ENCODE results near the gene BICD2. TPM values are rescaled to one million over a fixed set of nuclear protein-coding genes. Genes with fewer than 3 reads are reported as not detected.

BICD2 gene
- total and polyA plus RNA-seq, 4 donors: 2.5 to 16.0 (median 11.2) TPM

GRCh38 chr9:92756792-92757191 lies 7.8 kb downstream of the BICD2 start:
- Histone ChIP-seq H3K4me3 (ENCODE audit: low read depth in 1 of 3, low read length in 3 of 3) (no peak overlapping the region), H3K27me3 (ENCODE audit: control insufficient read depth in 4 of 4, insufficient read depth in 4 of 4, low read length in 3 of 4) (no peaks in the 10 kb centered on the region), H3K36me3 (ENCODE audit: control insufficient read depth in 4 of 4, insufficient read depth in 3 of 4, low read depth in 1 of 4, low read length in 3 of 4) (no peaks in the 10 kb centered on the region), H3K4me1 (ENCODE audit: control insufficient read depth in 4 of 4, insufficient read depth in 4 of 4, low read length in 3 of 4) (peaks cover 4 to 16% (median 6%) of the 10 kb centered on the region in 4 donors), H3K27ac (ENCODE audit: low read depth in 1 of 2, low read length in 2 of 2) (no peak overlapping the region), H3K9ac (ENCODE audit: low read depth in 1 of 2, low read length in 2 of 2) (no peak overlapping the region), H3K9me3 (ENCODE audit: control insufficient read depth in 4 of 4, low read length in 3 of 4) (no peaks in the 10 kb centered on the region)
- TF ChIP-seq GABPA (IDR thresholded peaks at IDR 0.05 in 1 of 2, conservative IDR thresholded peaks at IDR 0.05 in 1 of 2) (no peak), HNF4A (conservative IDR thresholded peaks at IDR 0.05) (no peak), YY1 (IDR thresholded peaks at IDR 0.05) (no peak), NR2F2 (IDR thresholded peaks at IDR 0.05) (no peak), MAX (IDR thresholded peaks at IDR 0.05) (no peak), TAF1 (conservative IDR thresholded peaks at IDR 0.05) (no peak)
- 86% methylated on average over 9 of the region's 9 CpGs for WGBS
- DNase-seq (ENCODE audit: low spot score): no peak

GRCh38 chr9:92754091-92754745 lies 10.4 kb downstream of the BICD2 start:
- TF ChIP-seq HNF4A (conservative IDR thresholded peaks at IDR 0.05) (no peak), EGR1 (IDR thresholded peaks at IDR 0.05; ENCODE audit: low read depth in 2 of 2) (no peak), ATF3 (IDR thresholded peaks at IDR 0.05) (no peak), CTCF (IDR thresholded peaks at IDR 0.05; ENCODE audit: low read depth, low read length, missing input control) (no peak), JUND (IDR thresholded peaks at IDR 0.05) (no peak), NR2F2 (IDR thresholded peaks at IDR 0.05) (no peak), MAX (IDR thresholded peaks at IDR 0.05) (no peak), GABPA (IDR thresholded peaks at IDR 0.05 in 1 of 2, conservative IDR thresholded peaks at IDR 0.05 in 1 of 2) (no peak)
- peaks cover 0 to 2% (median 0%) of the 10 kb centered on the region in 4 donors for H3K4me1 ChIP-seq (ENCODE audit: control insufficient read depth in 4 of 4, insufficient read depth in 4 of 4, low read length in 3 of 4)
- H3K27me3 ChIP-seq (ENCODE audit: control insufficient read depth in 4 of 4, insufficient read depth in 4 of 4, low read length in 3 of 4): no peaks in the 10 kb centered on the region

GRCh38 chr9:92752812-92753404 lies 11.7 kb downstream of the BICD2 start:
- WGBS: 79% methylated on average over 4 of the region's 4 CpGs
- TF ChIP-seq ZBTB33 (IDR thresholded peaks at IDR 0.05): no peak
- no peaks in the 10 kb centered on the region for H3K27me3 ChIP-seq (ENCODE audit: control insufficient read depth in 4 of 4, insufficient read depth in 4 of 4, low read length in 3 of 4)
- no peak overlapping the region for H3K4me3 ChIP-seq (ENCODE audit: low read depth in 1 of 3, low read length in 3 of 3)
- no peak overlapping the region for H3K9ac ChIP-seq (ENCODE audit: low read depth in 1 of 2, low read length in 2 of 2)
- H3K9me3 ChIP-seq (ENCODE audit: control insufficient read depth in 4 of 4, low read length in 3 of 4): no peaks in the 10 kb centered on the region
- peaks cover 0 to 2% (median under 1%) of the 10 kb centered on the region in 4 donors for H3K4me1 ChIP-seq (ENCODE audit: control insufficient read depth in 4 of 4, insufficient read depth in 4 of 4, low read length in 3 of 4)
- no peaks in the 10 kb centered on the region for H3K36me3 ChIP-seq (ENCODE audit: control insufficient read depth in 4 of 4, insufficient read depth in 3 of 4, low read depth in 1 of 4, low read length in 3 of 4)
- no peak overlapping the region for H3K27ac ChIP-seq (ENCODE audit: low read depth in 1 of 2, low read length in 2 of 2)
- no peak for DNase-seq (ENCODE audit: low spot score)

More at GRCh38 chr9:92754091-92754745, 10.4 kb downstream of the BICD2 start:
- WGBS: 95% methylated on average over 11 of the region's 11 CpGs
- H3K4me3 ChIP-seq (ENCODE audit: low read depth in 1 of 3, low read length in 3 of 3): no peak overlapping the region
- H3K36me3 ChIP-seq (ENCODE audit: control insufficient read depth in 4 of 4, insufficient read depth in 3 of 4, low read depth in 1 of 4, low read length in 3 of 4): no peaks in the 10 kb centered on the region
- H3K9me3 ChIP-seq (ENCODE audit: control insufficient read depth in 4 of 4, low read length in 3 of 4): no peaks in the 10 kb centered on the region
- no peak overlapping the region for H3K27ac ChIP-seq (ENCODE audit: low read depth in 1 of 2, low read length in 2 of 2)
- no peak overlapping the region for H3K9ac ChIP-seq (ENCODE audit: low read depth in 1 of 2, low read length in 2 of 2)
- no peak for DNase-seq (ENCODE audit: low spot score)
